ENCODE results near the gene PCSK1.
"Not testable (repeated sequence)": the region's sequence is repeated elsewhere in the genome, so short reads cannot be mapped to it uniquely, and the experiment has no call there.

Gene PCSK1

GRCh38 chr5:96373381-96373733 is 59.7 kb downstream of the PCSK1 start:
- no peak for DNase-seq (ENCODE audit: low read depth in 4 of 4, low spot score in 1 of 4)

- DNase-seq (ENCODE audit: low read depth in 4 of 4, low spot score in 1 of 4), result no peak
These were observed 60.2 kb downstream of the PCSK1 start for GRCh38 chr5:96372726-96373380.

- DNase-seq (ENCODE audit: low read depth in 4 of 4, low spot score in 1 of 4), result no peak
These were observed 62.1 kb downstream of the PCSK1 start for GRCh38 chr5:96370976-96371375.

- DNase-seq (ENCODE audit: low read depth in 4 of 4, low spot score in 1 of 4), result not testable (repeated sequence)
These were observed 65.7 kb downstream of the PCSK1 start for GRCh38 chr5:96367337-96367736.

GRCh38 chr5:96354237-96354636 is 78.8 kb downstream of the PCSK1 start:
- DNase-seq (ENCODE audit: low read depth in 4 of 4, low spot score in 1 of 4), result no peak

- DNase-seq (ENCODE audit: low read depth in 4 of 4, low spot score in 1 of 4), result no peak
These were observed 79.8 kb downstream of the PCSK1 start for GRCh38 chr5:96353220-96353619.

GRCh38 chr5:96350678-96351077 is 82.4 kb downstream of the PCSK1 start:
- no peak for DNase-seq (ENCODE audit: low read depth in 4 of 4, low spot score in 1 of 4)

- no peak for DNase-seq (ENCODE audit: low read depth in 4 of 4, low spot score in 1 of 4)
These were observed 84.5 kb downstream of the PCSK1 start for GRCh38 chr5:96348536-96348935.

- DNase-seq (ENCODE audit: low read depth in 4 of 4, low spot score in 1 of 4), result no peak
These were observed 85.4 kb downstream of the PCSK1 start for GRCh38 chr5:96347502-96348292.

GRCh38 chr5:96344678-96345577 is 88.1 kb downstream of the PCSK1 start:
- no peak for DNase-seq (ENCODE audit: low read depth in 4 of 4, low spot score in 1 of 4)

GRCh38 chr5:96343094-96343493 is 90.0 kb downstream of the PCSK1 start:
- DNase-seq (ENCODE audit: low read depth in 4 of 4, low spot score in 1 of 4), result no peak

- DNase-seq (ENCODE audit: low read depth in 4 of 4, low spot score in 1 of 4), result no peak
These were observed 90.5 kb downstream of the PCSK1 start for GRCh38 chr5:96342581-96342980.
